MCF 10A (cell line): Measurements from ENCODE around the gene PTRH1. TPM values are rescaled to one million over a fixed set of nuclear protein-coding genes. Genes with fewer than 3 reads are reported as not detected.

ENCODE experiments used
- BruUV-seq: library from RNA; stranded (reverse); fragments of 400-500 nt; replicated peaks from 2 replicates; lab custom pipeline; 2021; lab: Mats Ljungman, UMichigan
- CTCF ChIA-PET: fragments of 300-600 bp; sonication (Branson Sonifier 250); formaldehyde crosslinking; extraction: SDS; loops from one replicate; lab custom pipeline; 2021; ENCODE audit warnings: antibody characterized with exemption, inconsistent platforms; lab: Yijun Ruan, JAX
- POLR2A ChIA-PET: fragments of 300-600, 350-650 bp; sonication (Branson Sonifier 250); formaldehyde crosslinking; extraction: SDS; loops from one replicate; lab custom pipeline; 2020; ENCODE audit warnings: antibody characterized with exemption, inconsistent platforms; lab: Yijun Ruan, JAX
- DNase-seq: peaks from one replicate; pipeline ENCODE4 v3.0.0-alpha.2; 2018; ENCODE audit not compliant: unreplicated experiment
- H3K27ac Mint-ChIP-seq: one replicate; pipeline ENCODE4 v1.8.0; 2022; ENCODE audit warnings: mild to moderate bottlenecking, low read depth, mixed read lengths; ENCODE audit not compliant: unreplicated experiment
- H3K27me3 Mint-ChIP-seq: one replicate; pipeline ENCODE4 v1.8.0; 2022; ENCODE audit warnings: mixed read lengths; ENCODE audit not compliant: insufficient read depth, unreplicated experiment
- H3K36me3 Mint-ChIP-seq: one replicate; pipeline ENCODE4 v1.8.0; 2022; ENCODE audit warnings: mild to moderate bottlenecking, moderate library complexity, mixed read lengths; ENCODE audit not compliant: insufficient read depth, unreplicated experiment
- H3K4me1 Mint-ChIP-seq: one replicate; pipeline ENCODE4 v1.8.0; 2022; ENCODE audit warnings: mixed read lengths; ENCODE audit not compliant: insufficient read depth, unreplicated experiment
- H3K4me3 Mint-ChIP-seq: one replicate; pipeline ENCODE4 v1.8.0; 2022; ENCODE audit warnings: mild to moderate bottlenecking, moderate library complexity, mixed read lengths; ENCODE audit not compliant: unreplicated experiment
- H3K9me3 Mint-ChIP-seq: one replicate; pipeline ENCODE4 v1.8.0; 2022; ENCODE audit warnings: mixed read lengths; ENCODE audit not compliant: unreplicated experiment
- intact Hi-C: fragments of 100-400 bp; cut with micrococcal nuclease; formaldehyde crosslinking; loops from 2 replicates; pipeline ENCODE4 v1.14.1; 2022
- total RNA-seq: library from RNA; stranded (reverse); gene quantifications from 2 replicates; pipeline ENCODE4 v1.2.3, GENCODE V29; 2022
- TF ChIP-seq, protein P1 (sequence below): fragments of 200-600 bp; IDR thresholded peaks from one replicate; pipeline ENCODE4 v1.8.0; 2022; ENCODE audit warnings: antibody characterized with exemption, mild to moderate bottlenecking; ENCODE audit not compliant: unreplicated experiment

Gene PTRH1
- total RNA-seq, 1 experiment from 2014 or later, result 35.2 TPM

GRCh38 chr9:127721391-127721821, 5.9 kb upstream of the PTRH1 start:
- POLR2A ChIA-PET, result no interaction called here
- Mint-ChIP-seq H3K36me3 (no peaks in the 10 kb centered on the region), H3K4me3 (no peak overlapping the region), H3K27me3 (no peaks in the 10 kb centered on the region), H3K27ac (peak overlapping the region; percentile 82), H3K9me3 (no peaks in the 10 kb centered on the region), H3K4me1 (peaks cover 27% of the 10 kb centered on the region)
- TF ChIP-seq, protein P1, sequence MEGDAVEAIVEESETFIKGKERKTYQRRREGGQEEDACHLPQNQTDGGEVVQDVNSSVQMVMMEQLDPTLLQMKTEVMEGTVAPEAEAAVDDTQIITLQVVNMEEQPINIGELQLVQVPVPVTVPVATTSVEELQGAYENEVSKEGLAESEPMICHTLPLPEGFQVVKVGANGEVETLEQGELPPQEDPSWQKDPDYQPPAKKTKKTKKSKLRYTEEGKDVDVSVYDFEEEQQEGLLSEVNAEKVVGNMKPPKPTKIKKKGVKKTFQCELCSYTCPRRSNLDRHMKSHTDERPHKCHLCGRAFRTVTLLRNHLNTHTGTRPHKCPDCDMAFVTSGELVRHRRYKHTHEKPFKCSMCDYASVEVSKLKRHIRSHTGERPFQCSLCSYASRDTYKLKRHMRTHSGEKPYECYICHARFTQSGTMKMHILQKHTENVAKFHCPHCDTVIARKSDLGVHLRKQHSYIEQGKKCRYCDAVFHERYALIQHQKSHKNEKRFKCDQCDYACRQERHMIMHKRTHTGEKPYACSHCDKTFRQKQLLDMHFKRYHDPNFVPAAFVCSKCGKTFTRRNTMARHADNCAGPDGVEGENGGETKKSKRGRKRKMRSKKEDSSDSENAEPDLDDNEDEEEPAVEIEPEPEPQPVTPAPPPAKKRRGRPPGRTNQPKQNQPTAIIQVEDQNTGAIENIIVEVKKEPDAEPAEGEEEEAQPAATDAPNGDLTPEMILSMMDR, result peak; percentile 20
- peak; percentile 67 for DNase-seq
- no TSS peak for BruUV-seq
- CTCF ChIA-PET, result interaction anchor here (0.6 to 1.5 kb wide), 4 partner anchors 13 to 149 kb away, joined by 3 to 8 read pairs (median 4); partner anchors contain the start of genes CDK9 and TOR2A
- intact Hi-C loops, result loop anchor here (5.0 kb wide), 1 partner anchor 109 kb away; the partner anchor contains the start of gene STXBP1

GRCh38 chr9:127720865-127721227, 5.4 kb upstream of the PTRH1 start:
- TF ChIP-seq, protein P1, result no peak
- Mint-ChIP-seq H3K27ac (peak overlapping the region; percentile 82), H3K4me1 (peaks cover 32% of the 10 kb centered on the region), H3K4me3 (no peak overlapping the region), H3K36me3 (no peaks in the 10 kb centered on the region), H3K9me3 (no peaks in the 10 kb centered on the region), H3K27me3 (no peaks in the 10 kb centered on the region)
- DNase-seq, result no peak
- intact Hi-C loops, result loop anchor here (5.0 kb wide), 1 partner anchor 109 kb away; the partner anchor contains the start of gene STXBP1
- ChIA-PET CTCF (interaction anchor here (1.5 kb wide), 1 partner anchor 149 kb away, joined by 4 read pairs; no protein-coding TSS in a partner anchor), POLR2A (no interaction called here)
- no TSS peak for BruUV-seq

DNA sequence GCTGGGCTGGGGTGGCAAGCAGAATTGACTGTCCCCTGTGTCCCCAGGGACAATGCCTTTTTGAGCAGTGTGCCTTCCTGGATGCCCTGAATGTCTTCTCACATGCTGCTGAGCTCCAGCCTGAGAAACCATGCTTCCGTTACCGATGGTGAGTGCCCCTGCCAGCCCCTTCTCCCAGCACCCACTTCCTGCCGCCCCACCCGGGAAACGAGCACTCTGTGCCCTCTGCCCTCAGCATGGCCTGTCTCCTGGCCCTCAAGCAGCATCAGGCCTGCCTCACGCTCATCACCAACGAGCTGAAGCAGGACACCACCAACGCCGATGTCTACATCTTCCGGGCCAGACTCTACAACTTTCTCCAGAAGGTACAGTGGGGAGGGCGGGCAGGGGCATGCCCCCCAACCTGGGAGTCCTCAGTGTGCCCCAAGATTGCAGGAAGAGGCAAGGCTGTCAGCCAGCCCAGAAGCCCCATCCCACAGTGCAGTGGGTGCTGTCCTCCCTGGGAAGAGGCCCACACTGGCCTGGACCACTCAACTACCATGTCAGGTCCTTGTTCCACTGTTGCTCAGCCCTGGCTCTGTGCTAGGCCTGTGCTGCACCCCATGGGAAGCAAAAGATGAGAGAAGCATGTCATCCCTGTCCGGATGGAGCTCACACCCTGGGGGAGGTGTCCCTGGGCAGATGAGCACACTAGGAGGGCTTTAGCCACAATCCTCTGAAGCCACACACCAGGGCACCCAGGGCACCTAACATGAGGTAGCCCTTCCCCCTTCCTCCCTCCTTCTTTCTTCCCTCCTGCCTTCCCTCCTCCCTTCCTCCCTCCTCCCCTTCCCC, 4.8 kb upstream of the PTRH1 start:
- no peaks in the 10 kb centered on the region for H3K9me3 Mint-ChIP-seq
- peaks cover 34% of the 10 kb centered on the region for H3K4me1 Mint-ChIP-seq
- DNase-seq, result no peak
- H3K36me3 Mint-ChIP-seq, result no peaks in the 10 kb centered on the region
- peak overlapping the region; percentile 82 for H3K27ac Mint-ChIP-seq
- CTCF ChIA-PET, result interaction anchor here (0.7 to 0.9 kb wide), 2 partner anchors 14 to 423 kb away, joined by 3 read pairs; partner anchors contain the start of gene TOR2A
- no peak overlapping the region for H3K4me3 Mint-ChIP-seq
- POLR2A ChIA-PET, result no interaction called here
- no TSS peak for BruUV-seq
- intact Hi-C loops, result loop anchor here (5.0 kb wide), 1 partner anchor 108 kb away; the partner anchor contains the start of gene STXBP1
- TF ChIP-seq, protein P1, result no peak
- H3K27me3 Mint-ChIP-seq, result no peaks in the 10 kb centered on the region

DNA sequence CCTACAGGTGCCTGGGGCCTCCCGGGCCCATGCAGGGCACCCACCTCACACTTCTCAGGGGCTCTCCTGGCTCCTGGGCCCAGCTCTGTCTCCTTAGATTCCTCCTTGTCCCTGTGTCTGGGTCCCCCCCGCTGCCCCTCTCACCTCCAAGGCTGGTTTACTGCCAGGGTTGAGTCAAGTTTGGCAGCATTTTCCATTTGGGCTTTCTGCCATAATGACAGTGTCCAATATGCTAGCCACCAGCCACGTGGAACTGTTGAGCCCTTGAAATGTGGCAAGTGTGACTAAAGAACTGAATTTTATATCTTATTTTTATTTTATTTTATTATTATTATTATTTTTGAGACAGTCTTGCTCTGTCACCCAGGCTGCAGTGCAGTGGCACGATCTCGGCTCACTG, 2.3 kb upstream of the PTRH1 start:
- intact Hi-C loops, result no loop called here
- Mint-ChIP-seq H3K27ac (no peak overlapping the region), H3K27me3 (no peaks in the 10 kb centered on the region), H3K4me3 (no peak overlapping the region), H3K9me3 (no peaks in the 10 kb centered on the region), H3K4me1 (peaks cover 23% of the 10 kb centered on the region), H3K36me3 (no peaks in the 10 kb centered on the region)
- DNase-seq, result no peak
- BruUV-seq, result no TSS peak
- CTCF ChIA-PET, result interaction anchor here (0.6 to 1.7 kb wide), 2 partner anchors 128 to 321 kb away, joined by 3 to 4 read pairs; no protein-coding TSS in a partner anchor
- POLR2A ChIA-PET, result interaction anchor here (0.7 kb wide), 1 partner anchor 139 kb away, joined by 3 read pairs; no protein-coding TSS in a partner anchor
- TF ChIP-seq, protein P1, result no peak
